Calu3 (cell line): ENCODE results near the gene CYBB. TPM values are rescaled to one million over a fixed set of nuclear protein-coding genes. Genes with fewer than 3 reads are reported as not detected.

Source experiments
- BruUV-seq: library from RNA; stranded (reverse); fragments of 400-500 nt; replicated peaks from 2 replicates; lab custom pipeline; 2021; lab: Mats Ljungman, UMichigan
- CTCF ChIA-PET: fragments of 300-600 bp; sonication (Branson Sonifier 250); formaldehyde crosslinking; loops from one replicate; lab custom pipeline; 2022; ENCODE audit warnings: antibody characterized with exemption; lab: Charles Lee
- DNase-seq: peaks from one replicate; pipeline ENCODE4 v3.0.0; 2022
- H3K27ac Mint-ChIP-seq: one replicate; pipeline ENCODE4 v1.8.0; 2022; ENCODE audit warnings: mixed read lengths; ENCODE audit not compliant: unreplicated experiment
- H3K27me3 Mint-ChIP-seq: one replicate; pipeline ENCODE4 v1.8.0; 2022; ENCODE audit warnings: mixed read lengths; ENCODE audit not compliant: unreplicated experiment
- H3K36me3 Mint-ChIP-seq: one replicate; pipeline ENCODE4 v1.8.0; 2022; ENCODE audit warnings: mild to moderate bottlenecking, moderate library complexity, mixed read lengths; ENCODE audit not compliant: insufficient read depth, unreplicated experiment
- H3K4me1 Mint-ChIP-seq: one replicate; pipeline ENCODE4 v1.8.0; 2022; ENCODE audit warnings: mild to moderate bottlenecking, low read depth, mixed read lengths; ENCODE audit not compliant: unreplicated experiment
- H3K4me3 Mint-ChIP-seq: one replicate; pipeline ENCODE4 v1.8.0; 2022; ENCODE audit warnings: mild to moderate bottlenecking, low read depth, moderate library complexity, mixed read lengths; ENCODE audit not compliant: unreplicated experiment
- H3K9me3 Mint-ChIP-seq: one replicate; pipeline ENCODE4 v1.8.0; 2022; ENCODE audit warnings: low read depth, mixed read lengths; ENCODE audit not compliant: unreplicated experiment
- intact Hi-C: fragments of 100-400 bp; cut with micrococcal nuclease; formaldehyde crosslinking; loops from one replicate; pipeline ENCODE4 v1.10.0; 2022; ENCODE audit not compliant: unreplicated experiment
- total RNA-seq: library from RNA; stranded (reverse); gene quantifications from 2 replicates; pipeline ENCODE4 v1.2.3, GENCODE V29; 2022
- TF ChIP-seq, protein P1 (sequence below): fragments of 200-600 bp; IDR thresholded peaks from one replicate; pipeline ENCODE4 v1.8.0; 2022; ENCODE audit warnings: antibody characterized with exemption; ENCODE audit not compliant: unreplicated experiment

Gene CYBB
- total RNA-seq, 1 experiment from 2014 or later, result 1.8 TPM

DNA sequence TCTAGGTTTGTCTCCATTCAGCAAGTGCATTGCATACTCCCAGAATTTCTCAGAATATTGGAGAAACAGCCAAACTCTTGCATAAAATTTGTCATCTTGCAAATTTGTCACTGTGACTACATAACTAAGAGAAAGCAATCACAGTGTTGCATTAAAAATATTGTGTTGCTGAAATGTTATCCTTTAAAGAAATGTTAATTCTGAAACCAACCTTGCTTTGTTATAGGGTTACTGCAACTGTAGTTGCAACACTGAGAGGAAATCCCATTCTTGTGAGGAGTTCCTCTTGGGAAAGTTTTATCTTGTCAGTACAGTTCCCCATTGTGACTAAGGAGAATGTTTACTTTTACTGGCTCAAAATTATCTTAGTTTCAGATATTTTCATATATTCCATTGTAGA, 20.9 kb downstream of the CYBB start:
- no TSS peak for BruUV-seq
- intact Hi-C loops, result no loop called here
- no peak overlapping the region for H3K27ac Mint-ChIP-seq
- TF ChIP-seq, protein P1, sequence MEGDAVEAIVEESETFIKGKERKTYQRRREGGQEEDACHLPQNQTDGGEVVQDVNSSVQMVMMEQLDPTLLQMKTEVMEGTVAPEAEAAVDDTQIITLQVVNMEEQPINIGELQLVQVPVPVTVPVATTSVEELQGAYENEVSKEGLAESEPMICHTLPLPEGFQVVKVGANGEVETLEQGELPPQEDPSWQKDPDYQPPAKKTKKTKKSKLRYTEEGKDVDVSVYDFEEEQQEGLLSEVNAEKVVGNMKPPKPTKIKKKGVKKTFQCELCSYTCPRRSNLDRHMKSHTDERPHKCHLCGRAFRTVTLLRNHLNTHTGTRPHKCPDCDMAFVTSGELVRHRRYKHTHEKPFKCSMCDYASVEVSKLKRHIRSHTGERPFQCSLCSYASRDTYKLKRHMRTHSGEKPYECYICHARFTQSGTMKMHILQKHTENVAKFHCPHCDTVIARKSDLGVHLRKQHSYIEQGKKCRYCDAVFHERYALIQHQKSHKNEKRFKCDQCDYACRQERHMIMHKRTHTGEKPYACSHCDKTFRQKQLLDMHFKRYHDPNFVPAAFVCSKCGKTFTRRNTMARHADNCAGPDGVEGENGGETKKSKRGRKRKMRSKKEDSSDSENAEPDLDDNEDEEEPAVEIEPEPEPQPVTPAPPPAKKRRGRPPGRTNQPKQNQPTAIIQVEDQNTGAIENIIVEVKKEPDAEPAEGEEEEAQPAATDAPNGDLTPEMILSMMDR, result no peak
- no peaks in the 10 kb centered on the region for H3K27me3 Mint-ChIP-seq
- H3K36me3 Mint-ChIP-seq, result no peaks in the 10 kb centered on the region
- DNase-seq, result no peak
- no peak overlapping the region for H3K4me3 Mint-ChIP-seq
- no peaks in the 10 kb centered on the region for H3K9me3 Mint-ChIP-seq
- H3K4me1 Mint-ChIP-seq, result peaks cover 6% of the 10 kb centered on the region
- CTCF ChIA-PET, result no interaction called here

GRCh38 chrX:37802028-37802427, 22.2 kb downstream of the CYBB start:
- Mint-ChIP-seq H3K27ac (no peak overlapping the region), H3K4me1 (no peaks in the 10 kb centered on the region), H3K9me3 (no peaks in the 10 kb centered on the region), H3K4me3 (no peak overlapping the region), H3K36me3 (no peaks in the 10 kb centered on the region), H3K27me3 (no peaks in the 10 kb centered on the region)
- intact Hi-C loops, result no loop called here
- TF ChIP-seq, protein P1, result no peak
- CTCF ChIA-PET, result no interaction called here
- DNase-seq, result no peak
- no TSS peak for BruUV-seq

- H3K9me3 Mint-ChIP-seq, result no peaks in the 10 kb centered on the region
- CTCF ChIA-PET, result no interaction called here
- no peaks in the 10 kb centered on the region for H3K4me1 Mint-ChIP-seq
- intact Hi-C loops, result no loop called here
- no TSS peak for BruUV-seq
- TF ChIP-seq, protein P1, result no peak
- DNase-seq, result no peak
- H3K27ac Mint-ChIP-seq, result no peak overlapping the region
- H3K36me3 Mint-ChIP-seq, result no peaks in the 10 kb centered on the region
- H3K4me3 Mint-ChIP-seq, result no peak overlapping the region
- H3K27me3 Mint-ChIP-seq, result no peaks in the 10 kb centered on the region
Observed at GRCh38 chrX:37803057-37803456, 23.2 kb downstream of the CYBB start.

DNA sequence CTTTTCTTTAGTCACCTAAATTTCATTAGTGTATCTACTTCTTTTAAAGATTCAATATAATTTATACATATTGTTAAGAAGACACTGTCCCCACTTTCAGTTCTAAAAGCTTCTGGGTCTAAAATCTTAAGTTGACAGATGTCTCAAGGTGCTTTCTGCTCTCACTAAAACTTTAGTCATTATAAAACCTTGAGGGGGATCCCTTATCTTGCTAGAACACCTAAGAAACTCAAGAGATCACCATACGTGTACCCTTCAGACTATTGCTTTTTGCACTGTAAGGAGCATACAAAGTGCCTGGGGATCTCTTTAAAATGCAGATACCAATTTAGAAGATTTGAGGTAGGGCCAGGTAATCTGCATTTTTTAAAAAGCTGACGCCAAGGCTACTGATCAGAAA, 30.1 kb downstream of the CYBB start:
- DNase-seq, result no peak
- Mint-ChIP-seq H3K27ac (no peak overlapping the region), H3K4me3 (no peak overlapping the region), H3K4me1 (no peaks in the 10 kb centered on the region), H3K27me3 (no peaks in the 10 kb centered on the region), H3K9me3 (no peaks in the 10 kb centered on the region), H3K36me3 (no peaks in the 10 kb centered on the region)
- no TSS peak for BruUV-seq
- CTCF ChIA-PET, result no interaction called here
- intact Hi-C loops, result no loop called here
- TF ChIP-seq, protein P1, result no peak
